Esophagus muscularis mucosa (tissue), 4 donors: ENCODE measurements around the gene ATP1A2.

Source experiments
- EP300 ChIP-seq: sonication (generic); formaldehyde crosslinking; IDR thresholded peaks from one replicate; pipeline ENCODE4 v1.6.1; 2017; ENCODE audit warnings: antibody characterized with exemption
- POLR2A ChIP-seq: fragments of 450-650 bp; IDR thresholded peaks from one replicate; pipeline ENCODE4 v1.6.1; 2017; ENCODE audit warnings: antibody characterized with exemption, moderate library complexity, mild to moderate bottlenecking, low read depth
- TF ChIP-seq, protein P1 (sequence below), 3 experiments: fragments of 200-600 bp in 2 of 3; fragments of 450-650 bp in 1 of 3; sonication (generic) in 2 of 3; IDR thresholded peaks; one replicate each; pipeline ENCODE4 v1.5.1; 2017 to 2019; ENCODE audit warnings: antibody characterized with exemption in 3 of 3, mild to moderate bottlenecking in 2 of 3, moderate library complexity in 1 of 3

DNA sequence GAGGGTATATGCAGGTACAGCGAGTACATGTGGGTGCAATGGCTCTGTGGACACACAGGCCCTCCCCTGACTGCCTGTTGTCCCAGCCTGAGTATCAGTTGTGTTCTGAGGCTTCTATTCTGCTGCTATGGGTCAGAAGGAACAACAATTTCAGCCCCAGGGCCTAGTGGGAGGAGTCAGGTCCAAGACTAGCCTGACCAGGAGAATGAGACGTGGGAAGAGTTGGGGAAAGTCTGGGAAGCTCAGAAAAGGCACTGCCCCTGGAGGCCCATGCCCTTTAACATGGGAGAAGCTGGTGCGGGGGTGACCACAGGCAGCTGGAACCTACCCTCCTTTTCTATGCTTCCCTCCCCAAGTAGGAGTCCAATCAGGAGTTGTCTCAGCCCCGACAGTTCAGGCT is 24.8 kb upstream of the ATP1A2 start:
- TF ChIP-seq POLR2A, result no peak
- TF ChIP-seq, protein P1, sequence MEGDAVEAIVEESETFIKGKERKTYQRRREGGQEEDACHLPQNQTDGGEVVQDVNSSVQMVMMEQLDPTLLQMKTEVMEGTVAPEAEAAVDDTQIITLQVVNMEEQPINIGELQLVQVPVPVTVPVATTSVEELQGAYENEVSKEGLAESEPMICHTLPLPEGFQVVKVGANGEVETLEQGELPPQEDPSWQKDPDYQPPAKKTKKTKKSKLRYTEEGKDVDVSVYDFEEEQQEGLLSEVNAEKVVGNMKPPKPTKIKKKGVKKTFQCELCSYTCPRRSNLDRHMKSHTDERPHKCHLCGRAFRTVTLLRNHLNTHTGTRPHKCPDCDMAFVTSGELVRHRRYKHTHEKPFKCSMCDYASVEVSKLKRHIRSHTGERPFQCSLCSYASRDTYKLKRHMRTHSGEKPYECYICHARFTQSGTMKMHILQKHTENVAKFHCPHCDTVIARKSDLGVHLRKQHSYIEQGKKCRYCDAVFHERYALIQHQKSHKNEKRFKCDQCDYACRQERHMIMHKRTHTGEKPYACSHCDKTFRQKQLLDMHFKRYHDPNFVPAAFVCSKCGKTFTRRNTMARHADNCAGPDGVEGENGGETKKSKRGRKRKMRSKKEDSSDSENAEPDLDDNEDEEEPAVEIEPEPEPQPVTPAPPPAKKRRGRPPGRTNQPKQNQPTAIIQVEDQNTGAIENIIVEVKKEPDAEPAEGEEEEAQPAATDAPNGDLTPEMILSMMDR (IDR thresholded peaks at IDR 0.05), result no peak
- no peak for TF ChIP-seq EP300
